Osteocyte (in vitro differentiated cells): ENCODE results near the gene PRKCQ. TPM values are rescaled to one million over a fixed set of nuclear protein-coding genes. Genes with fewer than 3 reads are reported as not detected.
A peak's percentile ranks its signal among the peaks of the same experiment; 100 is the strongest.

Experiments
- DNase-seq: peaks from one replicate; pipeline ENCODE4 v3.0.0; 2021; ENCODE audit warnings: mixed read lengths; ENCODE audit not compliant: unreplicated experiment; ENCODE audit errors: extremely low spot score
- H3K27ac Mint-ChIP-seq: one replicate; pipeline ENCODE4 v1.8.0; 2021; ENCODE audit warnings: mild to moderate bottlenecking, mixed read lengths; ENCODE audit not compliant: unreplicated experiment
- H3K27me3 Mint-ChIP-seq: one replicate; pipeline ENCODE4 v1.8.0; 2021; ENCODE audit warnings: mixed read lengths; ENCODE audit not compliant: unreplicated experiment
- H3K36me3 Mint-ChIP-seq: one replicate; pipeline ENCODE4 v1.8.0; 2021; ENCODE audit warnings: mixed read lengths; ENCODE audit not compliant: unreplicated experiment
- H3K4me1 Mint-ChIP-seq: one replicate; pipeline ENCODE4 v1.8.0; 2021; ENCODE audit warnings: mixed read lengths; ENCODE audit not compliant: unreplicated experiment
- H3K4me3 Mint-ChIP-seq: one replicate; pipeline ENCODE4 v1.8.0; 2021; ENCODE audit warnings: mild to moderate bottlenecking, moderate library complexity, mixed read lengths; ENCODE audit not compliant: unreplicated experiment
- H3K9me3 Mint-ChIP-seq: one replicate; pipeline ENCODE4 v1.8.0; 2021; ENCODE audit warnings: mixed read lengths; ENCODE audit not compliant: unreplicated experiment
- CTCF ChIP-seq: fragments of 200-600 bp; sonication (generic); IDR thresholded peaks from 2 replicates; pipeline ENCODE4 v1.5.0; 2021; ENCODE audit warnings: antibody characterized with exemption, mild to moderate bottlenecking, moderate library complexity
- total RNA-seq: library from RNA; stranded (reverse); gene quantifications from 2 replicates; pipeline ENCODE4 v1.2.1, GENCODE V29; 2021

PRKCQ gene
- total RNA-seq, 1 donor from 2014 or later: 0.11 TPM

- TF ChIP-seq CTCF: no peak
- H3K27me3 Mint-ChIP-seq: peaks cover 26% of the 10 kb centered on the region
- no peaks in the 10 kb centered on the region for H3K9me3 Mint-ChIP-seq
- no peak overlapping the region for H3K27ac Mint-ChIP-seq
- no peak for DNase-seq
- H3K4me3 Mint-ChIP-seq: no peak overlapping the region
- no peaks in the 10 kb centered on the region for H3K36me3 Mint-ChIP-seq
- no peaks in the 10 kb centered on the region for H3K4me1 Mint-ChIP-seq
These were observed 9.2 kb downstream of the PRKCQ start for GRCh38 chr10:6570893-6571292.

GRCh38 chr10:6569259-6569658 is 10.8 kb downstream of the PRKCQ start:
- H3K27ac Mint-ChIP-seq: no peak overlapping the region
- no peak for DNase-seq
- H3K36me3 Mint-ChIP-seq: no peaks in the 10 kb centered on the region
- H3K4me3 Mint-ChIP-seq: no peak overlapping the region
- H3K4me1 Mint-ChIP-seq: no peaks in the 10 kb centered on the region
- no peaks in the 10 kb centered on the region for H3K9me3 Mint-ChIP-seq
- TF ChIP-seq CTCF: no peak
- peaks cover 16% of the 10 kb centered on the region for H3K27me3 Mint-ChIP-seq

GRCh38 chr10:6567884-6568283 is 12.2 kb downstream of the PRKCQ start:
- peaks cover 12% of the 10 kb centered on the region for H3K27me3 Mint-ChIP-seq
- H3K4me3 Mint-ChIP-seq: no peak overlapping the region
- DNase-seq: no peak
- TF ChIP-seq CTCF: no peak
- no peaks in the 10 kb centered on the region for H3K4me1 Mint-ChIP-seq
- H3K36me3 Mint-ChIP-seq: no peaks in the 10 kb centered on the region
- H3K9me3 Mint-ChIP-seq: no peaks in the 10 kb centered on the region
- no peak overlapping the region for H3K27ac Mint-ChIP-seq

- no peak for TF ChIP-seq CTCF
- Mint-ChIP-seq H3K4me3 (no peak overlapping the region), H3K9me3 (no peaks in the 10 kb centered on the region), H3K36me3 (no peaks in the 10 kb centered on the region), H3K4me1 (no peaks in the 10 kb centered on the region), H3K27ac (no peak overlapping the region), H3K27me3 (peaks cover 9% of the 10 kb centered on the region)
- DNase-seq: peak; percentile 7
These were observed 12.8 kb downstream of the PRKCQ start for GRCh38 chr10:6567203-6567703.

GRCh38 chr10:6565588-6565987 is 14.5 kb downstream of the PRKCQ start:
- no peak for DNase-seq
- H3K4me1 Mint-ChIP-seq: no peaks in the 10 kb centered on the region
- no peak overlapping the region for H3K27ac Mint-ChIP-seq
- H3K27me3 Mint-ChIP-seq: peaks cover 9% of the 10 kb centered on the region
- no peak for TF ChIP-seq CTCF
- H3K4me3 Mint-ChIP-seq: no peak overlapping the region
- no peaks in the 10 kb centered on the region for H3K36me3 Mint-ChIP-seq
- no peaks in the 10 kb centered on the region for H3K9me3 Mint-ChIP-seq
